ENCODE results near the gene CRY1. TPM values are rescaled to one million over a fixed set of nuclear protein-coding genes. Genes with fewer than 3 reads are reported as not detected.
A peak's percentile ranks its signal among the peaks of the same experiment; 100 is the strongest.

Gene CRY1
- total and polyA plus RNA-seq, 9 of the 15 experiments (the other 6 are each of a cell fraction or from before 2014, with no cell fraction given) = 8.7 to 33.3 (median 25.2) TPM

GRCh38 chr12:107093417-107094182, at the start of gene CRY1 (continued):
- TF ChIP-seq ZFX (CRISPR knock-in tag; IDR thresholded peaks at IDR 0.05) (peak; percentile 99), ZNF274 (IDR thresholded peaks at IDR 0.05; ENCODE audit: borderline replicate concordance, low read depth, low read length) (no peak), ZNF639 (CRISPR knock-in tag; conservative IDR thresholded peaks at IDR 0.05 in 1 of 2, IDR thresholded peaks at IDR 0.05 in 1 of 2) (peak in 1 of 2 experiments; percentile 83; a peak in 2 of 4 replicates), GTF2E2 (tag; IDR thresholded peaks at IDR 0.05) (peak; percentile 55; the same call in 1 of the 2 replicates), ZSCAN29 (IDR thresholded peaks at IDR 0.05) (no peak), BRD9 (IDR thresholded peaks at IDR 0.05; ENCODE audit: low read depth, partially characterized antibody) (peak; percentile 22), BACH1 (tag; IDR thresholded peaks at IDR 0.05) (no peak), TEAD1 (CRISPR knock-in tag; IDR thresholded peaks at IDR 0.05) (no peak), ZNF79 (CRISPR knock-in tag; IDR thresholded peaks at IDR 0.05; ENCODE audit: low read depth) (no peak), MTA3 (IDR thresholded peaks at IDR 0.05; ENCODE audit: borderline replicate concordance) (0 out of 2 replicates have a peak, but pooled peaks have one; percentile 48), HDAC6 (IDR thresholded peaks at IDR 0.05; ENCODE audit: low read depth, low read length) (no peak), ZNF3 (CRISPR knock-in tag; IDR thresholded peaks at IDR 0.05) (no peak), MTA1 (IDR thresholded peaks at IDR 0.05; ENCODE audit: borderline replicate concordance) (no peak), ZKSCAN8 (CRISPR knock-in tag; IDR thresholded peaks at IDR 0.05) (no peak), FOXP1 (CRISPR knock-in tag; IDR thresholded peaks at IDR 0.05) (peak; percentile 86), MAFF (IDR thresholded peaks at IDR 0.05; ENCODE audit: low read length) (no peak), HMGN3 (IDR thresholded peaks at IDR 0.05; ENCODE audit: borderline replicate concordance, extremely low read depth, insufficient read length, low read depth, low read length) (peak; percentile 32), E2F1 (CRISPR knock-in tag; IDR thresholded peaks at IDR 0.05) (no peak), C11orf30 (IDR thresholded peaks at IDR 0.05; ENCODE audit: low read depth) (peak; percentile 60), POLR2AphosphoS2 (IDR thresholded peaks at IDR 0.05; ENCODE audit: low read length) (no peak)
- TF ChIP-seq, protein P1, sequence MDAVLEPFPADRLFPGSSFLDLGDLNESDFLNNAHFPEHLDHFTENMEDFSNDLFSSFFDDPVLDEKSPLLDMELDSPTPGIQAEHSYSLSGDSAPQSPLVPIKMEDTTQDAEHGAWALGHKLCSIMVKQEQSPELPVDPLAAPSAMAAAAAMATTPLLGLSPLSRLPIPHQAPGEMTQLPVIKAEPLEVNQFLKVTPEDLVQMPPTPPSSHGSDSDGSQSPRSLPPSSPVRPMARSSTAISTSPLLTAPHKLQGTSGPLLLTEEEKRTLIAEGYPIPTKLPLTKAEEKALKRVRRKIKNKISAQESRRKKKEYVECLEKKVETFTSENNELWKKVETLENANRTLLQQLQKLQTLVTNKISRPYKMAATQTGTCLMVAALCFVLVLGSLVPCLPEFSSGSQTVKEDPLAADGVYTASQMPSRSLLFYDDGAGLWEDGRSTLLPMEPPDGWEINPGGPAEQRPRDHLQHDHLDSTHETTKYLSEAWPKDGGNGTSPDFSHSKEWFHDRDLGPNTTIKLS (IDR thresholded peaks at IDR 0.05; ENCODE audit: borderline replicate concordance, low read depth) = peak; percentile 61; the same call in 1 of the 2 replicates
- TF ChIP-seq, protein P2, sequence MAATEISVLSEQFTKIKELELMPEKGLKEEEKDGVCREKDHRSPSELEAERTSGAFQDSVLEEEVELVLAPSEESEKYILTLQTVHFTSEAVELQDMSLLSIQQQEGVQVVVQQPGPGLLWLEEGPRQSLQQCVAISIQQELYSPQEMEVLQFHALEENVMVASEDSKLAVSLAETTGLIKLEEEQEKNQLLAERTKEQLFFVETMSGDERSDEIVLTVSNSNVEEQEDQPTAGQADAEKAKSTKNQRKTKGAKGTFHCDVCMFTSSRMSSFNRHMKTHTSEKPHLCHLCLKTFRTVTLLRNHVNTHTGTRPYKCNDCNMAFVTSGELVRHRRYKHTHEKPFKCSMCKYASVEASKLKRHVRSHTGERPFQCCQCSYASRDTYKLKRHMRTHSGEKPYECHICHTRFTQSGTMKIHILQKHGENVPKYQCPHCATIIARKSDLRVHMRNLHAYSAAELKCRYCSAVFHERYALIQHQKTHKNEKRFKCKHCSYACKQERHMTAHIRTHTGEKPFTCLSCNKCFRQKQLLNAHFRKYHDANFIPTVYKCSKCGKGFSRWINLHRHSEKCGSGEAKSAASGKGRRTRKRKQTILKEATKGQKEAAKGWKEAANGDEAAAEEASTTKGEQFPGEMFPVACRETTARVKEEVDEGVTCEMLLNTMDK (IDR thresholded peaks at IDR 0.05; ENCODE audit: borderline replicate concordance, insufficient read depth, low read depth, low read length, poor library complexity, severe bottlenecking) = no peak

Data from K562 (cell line).